H1 (cell line): ENCODE measurements around the gene MTX3. TPM values are rescaled to one million over a fixed set of nuclear protein-coding genes. Genes with fewer than 3 reads are reported as not detected.

Source experiments
- CTCF ChIA-PET: fragments of 300-600 bp; sonication (Branson Sonifier 250); formaldehyde crosslinking; loops from one replicate; lab custom pipeline; 2021; ENCODE audit not compliant: partially characterized antibody; lab: Charles Lee
- POLR2A ChIA-PET: fragments of 300-600 bp; sonication (Branson Sonifier 250); formaldehyde crosslinking; loops from one replicate; lab custom pipeline; 2021; ENCODE audit warnings: inconsistent platforms; ENCODE audit not compliant: partially characterized antibody; lab: Charles Lee
- DNase-seq, 2 experiments: peaks; one replicate each; pipeline versions ENCODE4 v3.0.0 to v3.0.0-alpha.2; 2010 to 2022; ENCODE audit warnings: low spot score in 2 of 2, low read depth in 1 of 2, mixed read lengths in 1 of 2
- FAIRE-seq: peaks from 2 replicates; lab custom pipeline; 2011; peaks lifted over from hg19 to GRCh38; lab: Jason Lieb, UNC
- H2AFZ ChIP-seq: 2 replicates; pipeline ENCODE4 v1.8.1; 2012; ENCODE audit warnings: low read length, inconsistent platforms
- H2AK5ac ChIP-seq: 2 replicates; pipeline ENCODE4 v1.6.1; 2013; ENCODE audit warnings: low read depth, low read length
- H2BK120ac ChIP-seq: replicated peaks from 2 replicates; pipeline ENCODE3; 2013; ENCODE audit warnings: low read depth, low read length, inconsistent platforms
- H2BK12ac ChIP-seq: 2 replicates; pipeline ENCODE4 v1.6.1; 2013; ENCODE audit warnings: low read depth, low read length
- H2BK15ac ChIP-seq: 2 replicates; pipeline ENCODE4 v1.6.1; 2013; ENCODE audit warnings: low read length
- H2BK20ac ChIP-seq: 2 replicates; pipeline ENCODE4 v1.6.1; 2013; ENCODE audit warnings: low read length
- H2BK5ac ChIP-seq: 2 replicates; pipeline ENCODE4 v1.6.1; 2013; ENCODE audit warnings: low read depth, low read length
- H3K14ac ChIP-seq: 2 replicates; pipeline ENCODE4 v1.6.1; 2013; ENCODE audit warnings: inconsistent platforms; ENCODE audit not compliant: insufficient read length
- H3K18ac ChIP-seq: 2 replicates; pipeline ENCODE4 v1.6.1; 2013; ENCODE audit warnings: low read length; ENCODE audit errors: extremely low read depth
- H3K23ac ChIP-seq: 2 replicates; pipeline ENCODE4 v1.6.1; 2013; ENCODE audit warnings: inconsistent platforms; ENCODE audit not compliant: insufficient read length
- H3K23me2 ChIP-seq: 2 replicates; pipeline ENCODE4 v1.6.1; 2013; ENCODE audit warnings: low read depth, low read length
- H3K27ac ChIP-seq: 2 replicates; pipeline ENCODE4 v1.6.1; 2011; ENCODE audit warnings: low read depth, low read length, inconsistent platforms
- H3K27me3 ChIP-seq, 4 experiments: replicated peaks in 1 of 4; 1 replicate in 1 of 4; 2 replicates in 3 of 4; pipeline versions ENCODE4 v1.6.1 to v1.8.1; 2011 to 2013; ENCODE audit warnings: low read length in 3 of 4, mild to moderate bottlenecking in 3 of 4, inconsistent platforms in 2 of 4, mixed read lengths in 2 of 4, moderate library complexity in 1 of 4; ENCODE audit not compliant: control insufficient read depth in 3 of 4, insufficient read depth in 3 of 4; ENCODE audit errors: extremely low read depth in 1 of 4
- H3K36me3 ChIP-seq, 4 experiments: 2 replicates each; pipeline versions ENCODE4 v1.6.1 to v1.8.1; 2011 to 2013; ENCODE audit warnings: mild to moderate bottlenecking in 4 of 4, low read length in 3 of 4, moderate library complexity in 2 of 4, control low read depth in 1 of 4, inconsistent platforms in 1 of 4; ENCODE audit not compliant: insufficient read depth in 4 of 4, control insufficient read depth in 2 of 4
- H3K4ac ChIP-seq: replicated peaks from 2 replicates; pipeline ENCODE3; 2013; ENCODE audit warnings: low read length, low read depth, mixed read lengths, inconsistent platforms; ENCODE audit not compliant: insufficient read length
- H3K4me1 ChIP-seq, 4 experiments: replicated peaks in 1 of 4; 1 replicate in 1 of 4; 2 replicates in 3 of 4; pipeline versions ENCODE4 v1.6.1 to v1.8.1; 2011 to 2013; ENCODE audit warnings: low read length in 3 of 4, inconsistent platforms in 2 of 4, mixed read lengths in 1 of 4; ENCODE audit not compliant: insufficient read depth in 4 of 4, control insufficient read depth in 3 of 4
- H3K4me2 ChIP-seq, 2 experiments: 2 replicates each; pipeline versions ENCODE4 v1.6.1 to v1.8.1; 2011 to 2013; ENCODE audit warnings: low read depth in 2 of 2, low read length in 2 of 2, control low read depth in 1 of 2, inconsistent platforms in 1 of 2, mild to moderate bottlenecking in 1 of 2; ENCODE audit not compliant: insufficient read depth in 1 of 2
- H3K4me3 ChIP-seq, 4 experiments: fragments of 200-600, 300-600 bp in 1 of 4; sonication (generic), shearing (Covaris generic), sonication (Bioruptor Twin) in 1 of 4; 2 replicates each; pipeline versions ENCODE4 v1.5.1 to v1.8.1; 2011 to 2016; ENCODE audit warnings: low read length in 4 of 4, low read depth in 3 of 4, control low read depth in 2 of 4, inconsistent platforms in 2 of 4, mild to moderate bottlenecking in 2 of 4, mixed read lengths in 1 of 4, moderate library complexity in 1 of 4; ENCODE audit not compliant: insufficient read depth in 2 of 4; ENCODE audit errors: extremely low read depth in 1 of 4
- H3K56ac ChIP-seq: replicated peaks from 2 replicates; pipeline ENCODE3; 2013; ENCODE audit warnings: low read depth, mild to moderate bottlenecking, mixed read lengths, low read length, inconsistent platforms; ENCODE audit not compliant: insufficient read length
- H3K79me1 ChIP-seq: 2 replicates; pipeline ENCODE4 v1.6.1; 2013; ENCODE audit warnings: low read depth, low read length, control low read depth
- H3K79me2 ChIP-seq, 2 experiments: 2 replicates each; pipeline versions ENCODE4 v1.6.1 to v1.8.1; 2012 to 2013; ENCODE audit warnings: low read length in 2 of 2, mild to moderate bottlenecking in 2 of 2, inconsistent platforms in 1 of 2; ENCODE audit not compliant: insufficient read depth in 2 of 2, control insufficient read depth in 1 of 2
- H3K9ac ChIP-seq, 4 experiments: replicated peaks in 1 of 4; 1 replicate in 1 of 4; 2 replicates in 3 of 4; pipeline versions ENCODE4 v1.6.1 to v1.8.1; 2011 to 2013; ENCODE audit warnings: low read depth in 3 of 4, low read length in 3 of 4, control low read depth in 2 of 4, mild to moderate bottlenecking in 2 of 4, moderate library complexity in 2 of 4, inconsistent platforms in 1 of 4; ENCODE audit errors: extremely low read depth in 1 of 4
- H3K9me3 ChIP-seq, 2 experiments: 2 replicates each; pipeline versions ENCODE4 v1.6.1 to v1.8.1; 2012 to 2013; ENCODE audit warnings: mild to moderate bottlenecking in 2 of 2, moderate library complexity in 2 of 2, control low read depth in 1 of 2, inconsistent platforms in 1 of 2, low read depth in 1 of 2, low read length in 1 of 2, mixed read lengths in 1 of 2; ENCODE audit not compliant: insufficient read depth in 2 of 2
- H4K20me1 ChIP-seq, 2 experiments: replicated peaks in 1 of 2; 2 replicates each; pipeline versions ENCODE3 to v1.8.1; 2011 to 2013; ENCODE audit warnings: inconsistent platforms in 2 of 2, low read length in 2 of 2, mild to moderate bottlenecking in 1 of 2; ENCODE audit not compliant: insufficient read depth in 2 of 2, control insufficient read depth in 1 of 2
- H4K5ac ChIP-seq: 2 replicates; pipeline ENCODE4 v1.6.1; 2013; ENCODE audit warnings: low read length, low read depth, mixed read lengths, inconsistent platforms; ENCODE audit not compliant: insufficient read length
- H4K8ac ChIP-seq: 2 replicates; pipeline ENCODE4 v1.8.0; 2013; ENCODE audit warnings: mild to moderate bottlenecking, moderate library complexity, low read length, inconsistent platforms; ENCODE audit not compliant: insufficient read depth; ENCODE audit errors: extremely low read depth
- H4K91ac ChIP-seq: replicated peaks from 2 replicates; pipeline ENCODE3; 2013; ENCODE audit warnings: low read length, mixed read lengths, inconsistent platforms; ENCODE audit not compliant: insufficient read length
- HDAC6 ChIP-seq: IDR thresholded peaks from one replicate; pipeline ENCODE4 v1.7.1; 2012; ENCODE audit warnings: low read depth, mild to moderate bottlenecking, inconsistent platforms, low read length, moderate library complexity
- SP4 ChIP-seq: IDR thresholded peaks from 2 replicates; pipeline ENCODE4 v1.6.1; 2012; ENCODE audit warnings: low read length, inconsistent platforms
- TBP ChIP-seq: IDR thresholded peaks from 2 replicates; pipeline ENCODE4 v1.6.1; 2011; ENCODE audit warnings: low read depth, low read length, improper control_type of control experiment
- WGBS, 2 experiments: shearing (Covaris generic) in 1 of 2; methylation state at CpG; one replicate each; pipeline versions ENCODE4 v1.1.6 to v1.1.7; 2013 to 2015; ENCODE audit warnings: low lambda C conversion rate in 2 of 2, mixed read lengths in 2 of 2, inconsistent platforms in 1 of 2, low coverage in 1 of 2, missing lambda C conversion rate in 1 of 2; ENCODE audit not compliant: insufficient replicate concordance in 2 of 2, insufficient coverage in 1 of 2, insufficient read length in 1 of 2; ENCODE audit errors: extremely low coverage in 1 of 2, missing lambda C conversion rate in 1 of 2; 5-methylcytosine and 5-hydroxymethylcytosine counted together
- polyA plus RNA-seq, 7 experiments: library from polyadenylated mRNA; depleted of rRNA in 3 of 7; stranded (reverse) in 5 of 7; unstranded in 2 of 7; fragments of >200 nt in 5 of 7; fragments of 200-250 nt in 2 of 7; gene quantifications; 1 replicate in 5 of 7; 2 replicates in 1 of 7; 4 replicates in 1 of 7; pipeline versions ENCODE4 v1.2.1 to v1.2.3, GENCODE V29; 2011 to 2013; ENCODE audit warnings: missing spikeins in 2 of 7, mixed read lengths in 2 of 7
- total RNA-seq: library from RNA; stranded (reverse); fragmentation: NEBNext Ultra II Directional; extraction: Animal tissue kit (Norgen Biotek cat#: 25700); gene quantifications from 2 replicates; pipeline ENCODE4 v1.2.1, GENCODE V29; 2021

The MTX3 gene
- total and polyA plus RNA-seq, 2 of the 8 experiments (the other 6 are each of a cell fraction or from before 2014, with no cell fraction given): 9.4 to 28.8 TPM

DNA sequence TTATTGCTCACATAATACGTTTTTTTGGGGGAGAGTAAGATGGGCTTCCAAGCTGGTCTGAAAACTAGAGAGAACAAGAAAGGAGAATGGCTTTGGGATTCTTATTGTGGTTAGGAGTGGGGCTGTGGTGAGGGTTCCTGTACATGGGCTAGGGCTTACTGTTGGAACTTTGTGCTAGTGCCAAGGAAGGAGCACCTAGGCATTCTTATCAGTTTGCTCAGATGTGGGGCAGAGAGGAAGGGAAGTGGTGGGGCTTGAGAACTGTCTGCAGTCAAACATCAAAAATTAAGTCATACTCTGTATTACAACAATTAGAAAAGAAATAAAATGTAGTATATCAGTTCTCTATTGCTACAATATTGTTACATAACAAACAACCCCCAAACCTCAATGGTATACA is 40.0 kb upstream of the MTX3 start:
- Histone ChIP-seq H3K9me3 (no peaks in the 10 kb centered on the region), H2BK120ac (no peak overlapping the region), H3K4me2 (no peak overlapping the region), H3K4me3 (no peak overlapping the region), H3K36me3 (no peaks in the 10 kb centered on the region), H2AK5ac (no peak overlapping the region), H4K8ac (no peak overlapping the region), H3K14ac (no peak overlapping the region), H4K20me1 (no peaks in the 10 kb centered on the region), H3K27me3 (peaks cover 4 to 25% (median 20%) of the 10 kb centered on the region in 4 experiments; a peak in 6 of 7 replicates), H3K4me1 (peaks cover 0 to 3% (median 1%) of the 10 kb centered on the region in 4 experiments; a peak in 3 of 7 replicates), H2BK15ac (no peak overlapping the region), H3K23me2 (no peaks in the 10 kb centered on the region; the same call in 1 of the 2 replicates), H2BK20ac (no peak overlapping the region), H3K23ac (no peak overlapping the region), H3K4ac (no peak overlapping the region), H3K79me2 (no peaks in the 10 kb centered on the region), H3K79me1 (no peaks in the 10 kb centered on the region), H3K27ac (no peak overlapping the region), H4K5ac (no peak overlapping the region), H2AFZ (no peak overlapping the region), H3K18ac (no peak overlapping the region), H2BK12ac (no peak overlapping the region), H2BK5ac (no peak overlapping the region), H3K56ac (no peak overlapping the region), H4K91ac (no peak overlapping the region), H3K9ac (no peak overlapping the region)
- no peak for DNase-seq
- FAIRE-seq: no peak
- no peak for TF ChIP-seq SP4
- no peak for TF ChIP-seq TBP
- no peak for TF ChIP-seq HDAC6
- 63% methylated on average over 1 of the region's 1 CpG; no CpG with 5 or more reads in 1 of the 2 experiments for WGBS, 2 experiments
- ChIA-PET CTCF (interaction anchor here (2.0 kb wide), 1 partner anchor 9 kb away, joined by 7 read pairs; no protein-coding TSS in a partner anchor), POLR2A (interaction anchor here (1.0 kb wide), 1 partner anchor 16 kb away, joined by 3 read pairs; no protein-coding TSS in a partner anchor)
